Measurements from ENCODE around the gene RASGRF1. TPM values are rescaled to one million over a fixed set of nuclear protein-coding genes. Genes with fewer than 3 reads are reported as not detected.

RASGRF1 gene
- total RNA-seq, 1 experiment from 2014 or later, result 0.59 TPM

DNA sequence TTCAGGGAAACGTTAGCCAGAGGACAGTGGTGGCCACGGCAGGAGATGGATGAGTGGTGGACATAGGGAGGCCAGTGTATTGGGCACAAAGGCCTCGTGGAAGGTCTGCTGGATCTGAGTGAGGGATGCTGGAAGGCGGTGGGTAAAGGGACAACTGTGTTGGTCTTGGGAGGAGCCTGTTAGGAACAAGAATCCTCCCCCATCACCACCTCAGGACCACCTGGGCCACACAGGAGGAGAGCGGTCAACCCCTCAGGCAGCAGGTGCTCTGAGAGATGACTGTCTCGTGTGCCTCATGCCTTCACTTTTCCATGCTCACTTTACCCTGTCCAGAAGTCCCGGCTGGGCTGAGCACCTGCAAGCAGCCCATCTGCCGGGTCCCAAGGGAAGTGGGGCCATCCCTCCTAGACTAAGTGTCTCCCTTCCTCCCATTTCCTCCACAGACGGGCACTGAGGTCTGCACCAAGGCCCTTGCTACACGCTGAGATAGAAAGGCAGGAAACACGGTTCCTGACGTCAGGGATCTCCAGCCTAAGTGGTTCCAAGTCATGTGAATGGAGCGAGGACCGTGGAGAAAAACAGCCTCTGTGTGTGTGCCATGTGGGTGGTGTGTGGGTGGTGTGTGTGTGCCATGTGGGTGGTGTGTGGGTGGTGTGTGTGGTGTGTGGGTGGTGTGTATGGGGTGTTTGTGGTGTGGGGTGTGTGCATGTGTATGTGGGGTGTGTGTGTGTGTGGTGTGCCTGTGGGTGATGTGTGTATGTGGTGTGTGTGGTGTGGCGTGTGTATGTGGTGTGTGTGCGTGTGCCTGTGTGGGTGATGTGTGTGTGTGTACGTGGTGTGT is 97.9 kb downstream of the RASGRF1 start:
- TF ChIP-seq REST (IDR thresholded peaks at IDR 0.05; ENCODE audit: insufficient read depth in 1 of 2, low read depth in 2 of 2, low read length in 1 of 2) (no peak), CTCF (IDR thresholded peaks at IDR 0.05) (no peak), POLR2AphosphoS5 (IDR thresholded peaks at IDR 0.05; ENCODE audit: low read depth, low read length) (no peak), SIN3A (IDR thresholded peaks at IDR 0.05; ENCODE audit: borderline replicate concordance, insufficient read depth, low read depth, low read length) (no peak), TCF7L2 (IDR thresholded peaks at IDR 0.05; ENCODE audit: low read depth, low read length) (no peak)
- no TSS peak for BruUV-seq (replicated peaks)

GRCh38 chr15:78991879-78992278 is 98.7 kb downstream of the RASGRF1 start:
- intact Hi-C loops (cut with micrococcal nuclease; ENCODE audit: unreplicated experiment), result no loop called here
- H3K27ac ChIP-seq (ENCODE audit: low read length), result no peak overlapping the region
- BruUV-seq (replicated peaks), result no TSS peak
- TF ChIP-seq TCF7L2 (IDR thresholded peaks at IDR 0.05; ENCODE audit: low read depth, low read length) (no peak), REST (IDR thresholded peaks at IDR 0.05; ENCODE audit: insufficient read depth in 1 of 2, low read depth in 2 of 2, low read length in 1 of 2) (no peak), POLR2AphosphoS5 (IDR thresholded peaks at IDR 0.05; ENCODE audit: low read depth, low read length) (no peak), CTCF (IDR thresholded peaks at IDR 0.05) (no peak), SIN3A (IDR thresholded peaks at IDR 0.05; ENCODE audit: borderline replicate concordance, insufficient read depth, low read depth, low read length) (no peak)
- in situ Hi-C loops (cut with HindIII; ENCODE audit: low pct_unique_long_range_greater_than_20kb, low sequenced_read_pairs), result no loop called here
- H3K4me1 ChIP-seq (ENCODE audit: control insufficient read depth, insufficient read depth, low read length), result peaks cover 17% of the 10 kb centered on the region
- H3K36me3 ChIP-seq (ENCODE audit: control insufficient read depth, insufficient read depth, low read length), result no peaks in the 10 kb centered on the region
- POLR2A ChIA-PET, result interaction anchor here (0.6 kb wide), 1 partner anchor 69 kb away, joined by 3 read pairs; no protein-coding TSS in a partner anchor
- ATAC-seq (no peak), DNase-seq (ENCODE audit: low read depth, low spot score) (no peak)
- no peak overlapping the region for H3K4me3 ChIP-seq (ENCODE audit: low read depth in 2 of 2, low read length in 2 of 2)
- no peaks in the 10 kb centered on the region for H3K27me3 ChIP-seq (ENCODE audit: control insufficient read depth, insufficient read depth, low read length)
- CTCF ChIA-PET, result interaction anchor here (1.7 kb wide), 1 partner anchor 13 kb away, joined by 6 read pairs; no protein-coding TSS in a partner anchor
- no peaks in the 10 kb centered on the region for H3K9me3 ChIP-seq (ENCODE audit: control insufficient read depth, insufficient read depth, low read depth, low read length)

More for the DNA sequence above, 97.9 kb downstream of the RASGRF1 start:
- Histone ChIP-seq H3K36me3 (ENCODE audit: control insufficient read depth, insufficient read depth, low read length) (no peaks in the 10 kb centered on the region), H3K4me3 (ENCODE audit: low read depth in 2 of 2, low read length in 2 of 2) (no peak overlapping the region), H3K4me1 (ENCODE audit: control insufficient read depth, insufficient read depth, low read length) (peaks cover 21% of the 10 kb centered on the region), H3K9me3 (ENCODE audit: control insufficient read depth, insufficient read depth, low read depth, low read length) (no peaks in the 10 kb centered on the region), H3K27ac (ENCODE audit: low read length) (no peak overlapping the region), H3K27me3 (ENCODE audit: control insufficient read depth, insufficient read depth, low read length) (no peaks in the 10 kb centered on the region)
- DNase-seq (ENCODE audit: low read depth, low spot score), result no peak
- in situ Hi-C loops (cut with HindIII; ENCODE audit: low pct_unique_long_range_greater_than_20kb, low sequenced_read_pairs) (no loop called here), intact Hi-C loops (cut with micrococcal nuclease; ENCODE audit: unreplicated experiment) (no loop called here)
- ChIA-PET POLR2A (no interaction called here), CTCF (interaction anchor here (1.7 kb wide), 1 partner anchor 13 kb away, joined by 6 read pairs; no protein-coding TSS in a partner anchor)
- no peak for ATAC-seq

Measured in Panc1 (cell line).